H1 (cell line): Measurements from ENCODE around the gene PCYT1A. TPM values are rescaled to one million over a fixed set of nuclear protein-coding genes. Genes with fewer than 3 reads are reported as not detected.

Experiments
- CTCF ChIA-PET: fragments of 300-600 bp; sonication (Branson Sonifier 250); formaldehyde crosslinking; loops from one replicate; lab custom pipeline; 2021; ENCODE audit not compliant: partially characterized antibody; lab: Charles Lee
- POLR2A ChIA-PET: fragments of 300-600 bp; sonication (Branson Sonifier 250); formaldehyde crosslinking; loops from one replicate; lab custom pipeline; 2021; ENCODE audit warnings: inconsistent platforms; ENCODE audit not compliant: partially characterized antibody; lab: Charles Lee
- DNase-seq, 2 experiments: peaks; one replicate each; pipeline versions ENCODE4 v3.0.0 to v3.0.0-alpha.2; 2010 to 2022; ENCODE audit warnings: low spot score in 2 of 2, low read depth in 1 of 2, mixed read lengths in 1 of 2
- FAIRE-seq: peaks from 2 replicates; lab custom pipeline; 2011; peaks lifted over from hg19 to GRCh38; lab: Jason Lieb, UNC
- H2AFZ ChIP-seq: 2 replicates; pipeline ENCODE4 v1.8.1; 2012; ENCODE audit warnings: low read length, inconsistent platforms
- H2AK5ac ChIP-seq: 2 replicates; pipeline ENCODE4 v1.6.1; 2013; ENCODE audit warnings: low read depth, low read length
- H2BK120ac ChIP-seq: replicated peaks from 2 replicates; pipeline ENCODE3; 2013; ENCODE audit warnings: low read depth, low read length, inconsistent platforms
- H2BK12ac ChIP-seq: 2 replicates; pipeline ENCODE4 v1.6.1; 2013; ENCODE audit warnings: low read depth, low read length
- H2BK15ac ChIP-seq: 2 replicates; pipeline ENCODE4 v1.6.1; 2013; ENCODE audit warnings: low read length
- H2BK20ac ChIP-seq: 2 replicates; pipeline ENCODE4 v1.6.1; 2013; ENCODE audit warnings: low read length
- H2BK5ac ChIP-seq: 2 replicates; pipeline ENCODE4 v1.6.1; 2013; ENCODE audit warnings: low read depth, low read length
- H3K14ac ChIP-seq: 2 replicates; pipeline ENCODE4 v1.6.1; 2013; ENCODE audit warnings: inconsistent platforms; ENCODE audit not compliant: insufficient read length
- H3K18ac ChIP-seq: 2 replicates; pipeline ENCODE4 v1.6.1; 2013; ENCODE audit warnings: low read length; ENCODE audit errors: extremely low read depth
- H3K23ac ChIP-seq: 2 replicates; pipeline ENCODE4 v1.6.1; 2013; ENCODE audit warnings: inconsistent platforms; ENCODE audit not compliant: insufficient read length
- H3K23me2 ChIP-seq: 2 replicates; pipeline ENCODE4 v1.6.1; 2013; ENCODE audit warnings: low read depth, low read length
- H3K27ac ChIP-seq: 2 replicates; pipeline ENCODE4 v1.6.1; 2011; ENCODE audit warnings: low read depth, low read length, inconsistent platforms
- H3K27me3 ChIP-seq, 4 experiments: replicated peaks in 1 of 4; 1 replicate in 1 of 4; 2 replicates in 3 of 4; pipeline versions ENCODE4 v1.6.1 to v1.8.1; 2011 to 2013; ENCODE audit warnings: low read length in 3 of 4, mild to moderate bottlenecking in 3 of 4, inconsistent platforms in 2 of 4, mixed read lengths in 2 of 4, moderate library complexity in 1 of 4; ENCODE audit not compliant: control insufficient read depth in 3 of 4, insufficient read depth in 3 of 4; ENCODE audit errors: extremely low read depth in 1 of 4
- H3K36me3 ChIP-seq, 4 experiments: 2 replicates each; pipeline versions ENCODE4 v1.6.1 to v1.8.1; 2011 to 2013; ENCODE audit warnings: mild to moderate bottlenecking in 4 of 4, low read length in 3 of 4, moderate library complexity in 2 of 4, control low read depth in 1 of 4, inconsistent platforms in 1 of 4; ENCODE audit not compliant: insufficient read depth in 4 of 4, control insufficient read depth in 2 of 4
- H3K4ac ChIP-seq: replicated peaks from 2 replicates; pipeline ENCODE3; 2013; ENCODE audit warnings: low read length, low read depth, mixed read lengths, inconsistent platforms; ENCODE audit not compliant: insufficient read length
- H3K4me1 ChIP-seq, 4 experiments: replicated peaks in 1 of 4; 1 replicate in 1 of 4; 2 replicates in 3 of 4; pipeline versions ENCODE4 v1.6.1 to v1.8.1; 2011 to 2013; ENCODE audit warnings: low read length in 3 of 4, inconsistent platforms in 2 of 4, mixed read lengths in 1 of 4; ENCODE audit not compliant: insufficient read depth in 4 of 4, control insufficient read depth in 3 of 4
- H3K4me2 ChIP-seq, 2 experiments: 2 replicates each; pipeline versions ENCODE4 v1.6.1 to v1.8.1; 2011 to 2013; ENCODE audit warnings: low read depth in 2 of 2, low read length in 2 of 2, control low read depth in 1 of 2, inconsistent platforms in 1 of 2, mild to moderate bottlenecking in 1 of 2; ENCODE audit not compliant: insufficient read depth in 1 of 2
- H3K4me3 ChIP-seq, 4 experiments: fragments of 200-600, 300-600 bp in 1 of 4; sonication (generic), shearing (Covaris generic), sonication (Bioruptor Twin) in 1 of 4; 2 replicates each; pipeline versions ENCODE4 v1.5.1 to v1.8.1; 2011 to 2016; ENCODE audit warnings: low read length in 4 of 4, low read depth in 3 of 4, control low read depth in 2 of 4, inconsistent platforms in 2 of 4, mild to moderate bottlenecking in 2 of 4, mixed read lengths in 1 of 4, moderate library complexity in 1 of 4; ENCODE audit not compliant: insufficient read depth in 2 of 4; ENCODE audit errors: extremely low read depth in 1 of 4
- H3K56ac ChIP-seq: replicated peaks from 2 replicates; pipeline ENCODE3; 2013; ENCODE audit warnings: low read depth, mild to moderate bottlenecking, mixed read lengths, low read length, inconsistent platforms; ENCODE audit not compliant: insufficient read length
- H3K79me1 ChIP-seq: 2 replicates; pipeline ENCODE4 v1.6.1; 2013; ENCODE audit warnings: low read depth, low read length, control low read depth
- H3K79me2 ChIP-seq, 2 experiments: 2 replicates each; pipeline versions ENCODE4 v1.6.1 to v1.8.1; 2012 to 2013; ENCODE audit warnings: low read length in 2 of 2, mild to moderate bottlenecking in 2 of 2, inconsistent platforms in 1 of 2; ENCODE audit not compliant: insufficient read depth in 2 of 2, control insufficient read depth in 1 of 2
- H3K9ac ChIP-seq, 4 experiments: replicated peaks in 1 of 4; 1 replicate in 1 of 4; 2 replicates in 3 of 4; pipeline versions ENCODE4 v1.6.1 to v1.8.1; 2011 to 2013; ENCODE audit warnings: low read depth in 3 of 4, low read length in 3 of 4, control low read depth in 2 of 4, mild to moderate bottlenecking in 2 of 4, moderate library complexity in 2 of 4, inconsistent platforms in 1 of 4; ENCODE audit errors: extremely low read depth in 1 of 4
- H3K9me3 ChIP-seq, 2 experiments: 2 replicates each; pipeline versions ENCODE4 v1.6.1 to v1.8.1; 2012 to 2013; ENCODE audit warnings: mild to moderate bottlenecking in 2 of 2, moderate library complexity in 2 of 2, control low read depth in 1 of 2, inconsistent platforms in 1 of 2, low read depth in 1 of 2, low read length in 1 of 2, mixed read lengths in 1 of 2; ENCODE audit not compliant: insufficient read depth in 2 of 2
- H4K20me1 ChIP-seq, 2 experiments: replicated peaks in 1 of 2; 2 replicates each; pipeline versions ENCODE3 to v1.8.1; 2011 to 2013; ENCODE audit warnings: inconsistent platforms in 2 of 2, low read length in 2 of 2, mild to moderate bottlenecking in 1 of 2; ENCODE audit not compliant: insufficient read depth in 2 of 2, control insufficient read depth in 1 of 2
- H4K5ac ChIP-seq: 2 replicates; pipeline ENCODE4 v1.6.1; 2013; ENCODE audit warnings: low read length, low read depth, mixed read lengths, inconsistent platforms; ENCODE audit not compliant: insufficient read length
- H4K8ac ChIP-seq: 2 replicates; pipeline ENCODE4 v1.8.0; 2013; ENCODE audit warnings: mild to moderate bottlenecking, moderate library complexity, low read length, inconsistent platforms; ENCODE audit not compliant: insufficient read depth; ENCODE audit errors: extremely low read depth
- H4K91ac ChIP-seq: replicated peaks from 2 replicates; pipeline ENCODE3; 2013; ENCODE audit warnings: low read length, mixed read lengths, inconsistent platforms; ENCODE audit not compliant: insufficient read length
- ASH2L ChIP-seq: fragments of 200-600, 300-600 bp; sonication (generic); IDR thresholded peaks from one replicate; pipeline ENCODE4 v1.7.1; 2017; ENCODE audit warnings: low read length
- BRCA1 ChIP-seq: IDR thresholded peaks from 2 replicates; pipeline ENCODE4 v1.6.1; 2012; ENCODE audit warnings: low read depth, low read length, improper control_type of control experiment
- CEBPB ChIP-seq: IDR thresholded peaks from 2 replicates; pipeline ENCODE4 v1.6.1; 2012; ENCODE audit warnings: low read depth, low read length
- GTF2F1 ChIP-seq: IDR thresholded peaks from 2 replicates; pipeline ENCODE4 v1.6.1; 2012; ENCODE audit warnings: low read depth, low read length, improper control_type of control experiment, borderline replicate concordance
- HDAC2 ChIP-seq, 2 experiments: fragments of 300-600 bp in 1 of 2; sonication (generic) in 1 of 2; IDR thresholded peaks; 2 replicates each; pipeline ENCODE4 v1.6.1; 2011 to 2012; ENCODE audit warnings: low read depth in 2 of 2, low read length in 2 of 2, mild to moderate bottlenecking in 2 of 2, moderate library complexity in 2 of 2, borderline replicate concordance in 1 of 2, inconsistent platforms in 1 of 2
- JUN ChIP-seq: IDR thresholded peaks from 2 replicates; pipeline ENCODE4 v1.6.1; 2011; ENCODE audit warnings: low read depth, mild to moderate bottlenecking, improper control_type of control experiment, low read length
- MAX ChIP-seq: IDR thresholded peaks from 2 replicates; pipeline ENCODE4 v1.6.1; 2012; ENCODE audit warnings: inconsistent platforms
- POLR2AphosphoS5 ChIP-seq: IDR thresholded peaks from 2 replicates; pipeline ENCODE4 v1.6.1; 2011; ENCODE audit warnings: low read depth, low read length
- POU5F1 ChIP-seq: IDR thresholded peaks from 2 replicates; pipeline ENCODE4 v1.6.1; 2011; ENCODE audit warnings: low read depth, mild to moderate bottlenecking, low read length, moderate library complexity
- SP1 ChIP-seq: IDR thresholded peaks from 2 replicates; pipeline ENCODE4 v1.6.1; 2011; ENCODE audit warnings: low read depth, low read length
- SP2 ChIP-seq: IDR thresholded peaks from 2 replicates; pipeline ENCODE4 v1.6.1; 2012; ENCODE audit warnings: mild to moderate bottlenecking, low read length, inconsistent platforms
- TBP ChIP-seq: IDR thresholded peaks from 2 replicates; pipeline ENCODE4 v1.6.1; 2011; ENCODE audit warnings: low read depth, low read length, improper control_type of control experiment
- TEAD4 ChIP-seq: IDR thresholded peaks from 2 replicates; pipeline ENCODE4 v1.6.1; 2012; ENCODE audit warnings: low read depth, low read length, inconsistent platforms, mixed read lengths
- YY1 ChIP-seq: IDR thresholded peaks from 2 replicates; pipeline ENCODE4 v1.6.1; 2011; ENCODE audit warnings: low read depth, mild to moderate bottlenecking, low read length
- WGBS, 2 experiments: shearing (Covaris generic) in 1 of 2; methylation state at CpG; one replicate each; pipeline versions ENCODE4 v1.1.6 to v1.1.7; 2013 to 2015; ENCODE audit warnings: low lambda C conversion rate in 2 of 2, mixed read lengths in 2 of 2, inconsistent platforms in 1 of 2, low coverage in 1 of 2, missing lambda C conversion rate in 1 of 2; ENCODE audit not compliant: insufficient replicate concordance in 2 of 2, insufficient coverage in 1 of 2, insufficient read length in 1 of 2; ENCODE audit errors: extremely low coverage in 1 of 2, missing lambda C conversion rate in 1 of 2; 5-methylcytosine and 5-hydroxymethylcytosine counted together
- polyA plus RNA-seq, 7 experiments: library from polyadenylated mRNA; depleted of rRNA in 3 of 7; stranded (reverse) in 5 of 7; unstranded in 2 of 7; fragments of >200 nt in 5 of 7; fragments of 200-250 nt in 2 of 7; gene quantifications; 1 replicate in 5 of 7; 2 replicates in 1 of 7; 4 replicates in 1 of 7; pipeline versions ENCODE4 v1.2.1 to v1.2.3, GENCODE V29; 2011 to 2013; ENCODE audit warnings: missing spikeins in 2 of 7, mixed read lengths in 2 of 7
- total RNA-seq: library from RNA; stranded (reverse); fragmentation: NEBNext Ultra II Directional; extraction: Animal tissue kit (Norgen Biotek cat#: 25700); gene quantifications from 2 replicates; pipeline ENCODE4 v1.2.1, GENCODE V29; 2021

Gene PCYT1A
- total and polyA plus RNA-seq, 2 of the 8 experiments (the other 6 are each of a cell fraction or from before 2014, with no cell fraction given) = 19.9 to 31.8 TPM

- Histone ChIP-seq H2BK5ac (peak overlapping the region; percentile 24; the same call in 1 of the 2 replicates), H2BK15ac (no peak overlapping the region), H3K23ac (no peak overlapping the region), H3K27ac (peak overlapping the region; percentile 41; the same call in 1 of the 2 replicates), H3K27me3 (no peaks in the 10 kb centered on the region), H2AK5ac (no peak overlapping the region), H3K36me3 (no peaks in the 10 kb centered on the region; a peak in 1 of 8 replicates), H3K4ac (no peak overlapping the region), H4K20me1 (peaks cover 0 to 2% of the 10 kb centered on the region in 2 experiments), H3K4me2 (peak overlapping the region in 1 of 2 experiments; percentile 54; a peak in 2 of 4 replicates), H3K9ac (no peak overlapping the region), H3K4me3 (peak overlapping the region in 2 of 4 experiments; percentile 26 to 34; a peak in 2 of 8 replicates), H3K23me2 (no peaks in the 10 kb centered on the region), H3K79me1 (no peaks in the 10 kb centered on the region; the same call in 1 of the 2 replicates), H3K9me3 (no peaks in the 10 kb centered on the region), H3K56ac (no peak overlapping the region), H3K4me1 (peaks cover 4 to 16% (median 12%) of the 10 kb centered on the region in 4 experiments; a peak in 6 of 7 replicates), H3K14ac (no peak overlapping the region), H2AFZ (0 out of 2 replicates have a peak overlapping the region, but pooled peaks have one; percentile 28), H4K91ac (peak overlapping the region; percentile 22), H2BK20ac (no peak overlapping the region), H4K5ac (no peak overlapping the region), H4K8ac (no peak overlapping the region; the same call in 1 of the 2 replicates), H2BK12ac (no peak overlapping the region), H3K79me2 (peaks cover 0 to 14% of the 10 kb centered on the region in 2 experiments; a peak in 3 of 4 replicates), H2BK120ac (no peak overlapping the region), H3K18ac (no peak overlapping the region)
- 55% methylated on average over 12 of the region's 12 CpGs; no CpG with 5 or more reads in 1 of the 2 experiments for WGBS, 2 experiments
- ChIA-PET CTCF (interaction anchor here (0.9 to 1.7 kb wide), 3 partner anchors 15 to 50 kb away, joined by 3 to 4 read pairs (median 3); no protein-coding TSS in a partner anchor), POLR2A (interaction anchor here (1.1 kb wide), 1 partner anchor 192 kb away, joined by 3 read pairs; no protein-coding TSS in a partner anchor)
- DNase-seq (no peak), FAIRE-seq (no peak)
- TF ChIP-seq YY1 (0 out of 2 replicates have a peak, but pooled peaks have one; percentile 59), POLR2AphosphoS5 (peak; percentile 47; the same call in 1 of the 2 replicates), HDAC2 (IDR thresholded peaks at IDR 0.05; ENCODE audit: borderline replicate concordance in 1 of 2, low read depth in 2 of 2, low read length in 2 of 2) (no peak), POU5F1 (no peak), GTF2F1 (no peak), SP1 (peak; percentile 62; the same call in 1 of the 2 replicates), ASH2L (peak; percentile 6), JUN (no peak), MAX (peak; percentile 24; the same call in 1 of the 2 replicates), SP2 (no peak), CEBPB (no peak), BRCA1 (no peak), TBP (0 out of 2 replicates have a peak, but pooled peaks have one; percentile 13), TEAD4 (0 out of 2 replicates have a peak, but pooled peaks have one; percentile 27)
These were observed 13.9 kb downstream of the PCYT1A start for GRCh38 chr3:196273655-196274054.
